Liver (tissue), 9 donors: ENCODE measurements around the gene KIFBP. TPM values are rescaled to one million over a fixed set of nuclear protein-coding genes. Genes with fewer than 3 reads are reported as not detected.
A peak's percentile ranks its signal among the peaks of the same experiment; 100 is the strongest.

ENCODE experiments used
- DNase-seq: peaks from one replicate; pipeline ENCODE4 v3.0.0-alpha.2; 2017; ENCODE audit warnings: low spot score
- H3K27ac ChIP-seq, 2 donors: one replicate each; pipeline ENCODE4 v1.7.0; 2013; ENCODE audit warnings: inconsistent platforms in 2 of 2, low read length in 2 of 2, control low read depth in 1 of 2, low read depth in 1 of 2, mild to moderate bottlenecking in 1 of 2
- H3K27me3 ChIP-seq, 4 donors: one replicate each; pipeline versions ENCODE4 v1.6.1 to v1.7.0; 2013; ENCODE audit warnings: low read length in 3 of 4, inconsistent platforms in 1 of 4, mild to moderate bottlenecking in 1 of 4, moderate library complexity in 1 of 4; ENCODE audit not compliant: control insufficient read depth in 4 of 4, insufficient read depth in 4 of 4
- H3K36me3 ChIP-seq, 4 donors: one replicate each; pipeline versions ENCODE4 v1.6.1 to v1.7.0; 2013; ENCODE audit warnings: low read length in 3 of 4, mild to moderate bottlenecking in 3 of 4, low read depth in 1 of 4, moderate library complexity in 1 of 4; ENCODE audit not compliant: control insufficient read depth in 4 of 4, insufficient read depth in 3 of 4
- H3K4me1 ChIP-seq, 4 donors: one replicate each; pipeline versions ENCODE4 v1.6.1 to v1.7.0; 2013; ENCODE audit warnings: low read length in 3 of 4, mild to moderate bottlenecking in 3 of 4, moderate library complexity in 1 of 4; ENCODE audit not compliant: control insufficient read depth in 4 of 4, insufficient read depth in 4 of 4
- H3K4me3 ChIP-seq, 3 donors: one replicate each; pipeline versions ENCODE4 v1.6.1 to v1.7.0; 2013; ENCODE audit warnings: low read length in 3 of 3, control low read depth in 1 of 3, low read depth in 1 of 3, mild to moderate bottlenecking in 1 of 3
- H3K9ac ChIP-seq, 2 donors: one replicate each; pipeline ENCODE4 v1.7.0; 2013; ENCODE audit warnings: low read length in 2 of 2, mild to moderate bottlenecking in 2 of 2, moderate library complexity in 2 of 2, control low read depth in 1 of 2, low read depth in 1 of 2
- H3K9me3 ChIP-seq, 4 donors: one replicate each; pipeline versions ENCODE4 v1.6.1 to v1.7.0; 2013; ENCODE audit warnings: low read length in 3 of 4; ENCODE audit not compliant: control insufficient read depth in 4 of 4
- ATF3 ChIP-seq: IDR thresholded peaks from 2 replicates; pipeline ENCODE4 v1.6.1; 2016; ENCODE audit warnings: antibody characterized with exemption
- CTCF ChIP-seq: fragments of 150-350 bp; IDR thresholded peaks from 2 replicates; pipeline ENCODE4 v1.5.1; 2017; ENCODE audit warnings: improper control_type of control experiment, low read depth, low read length; ENCODE audit not compliant: missing input control
- EGR1 ChIP-seq, 2 donors: IDR thresholded peaks; 2 replicates each; pipeline ENCODE4 v1.6.1; 2016 to 2018; ENCODE audit warnings: antibody characterized with exemption in 2 of 2, low read depth in 2 of 2
- FOXA1 ChIP-seq: IDR thresholded peaks from 2 replicates; pipeline ENCODE4 v1.6.1; 2016; ENCODE audit warnings: antibody characterized with exemption
- FOXA2 ChIP-seq: IDR thresholded peaks from 2 replicates; pipeline ENCODE4 v1.6.1; 2016; ENCODE audit warnings: antibody characterized with exemption
- GABPA ChIP-seq, 2 donors: IDR thresholded peaks in 1 of 2; conservative IDR thresholded peaks in 1 of 2; 2 replicates each; pipeline ENCODE4 v1.6.1; 2016; ENCODE audit warnings: antibody characterized with exemption in 2 of 2, mild to moderate bottlenecking in 1 of 2, moderate library complexity in 1 of 2
- HNF4G ChIP-seq: IDR thresholded peaks from 2 replicates; pipeline ENCODE4 v1.6.1; 2016; ENCODE audit warnings: antibody characterized with exemption
- JUND ChIP-seq, 2 donors: IDR thresholded peaks; 2 replicates each; pipeline ENCODE4 v1.6.1; 2016; ENCODE audit warnings: antibody characterized with exemption in 2 of 2
- MAX ChIP-seq: IDR thresholded peaks from 2 replicates; pipeline ENCODE4 v1.6.1; 2016; ENCODE audit warnings: antibody characterized with exemption
- NR2F2 ChIP-seq: IDR thresholded peaks from 2 replicates; pipeline ENCODE4 v1.6.1; 2016; ENCODE audit warnings: antibody characterized with exemption
- RAD21 ChIP-seq, 2 donors: IDR thresholded peaks; 2 replicates each; pipeline ENCODE4 v1.6.1; 2016; ENCODE audit warnings: antibody characterized with exemption in 2 of 2, mild to moderate bottlenecking in 2 of 2
- REST ChIP-seq: IDR thresholded peaks from 2 replicates; pipeline ENCODE4 v1.6.1; 2016; ENCODE audit warnings: antibody characterized with exemption, mild to moderate bottlenecking
- RXRA ChIP-seq, 2 donors: IDR thresholded peaks; 2 replicates each; pipeline ENCODE4 v1.6.1; 2017 to 2018; ENCODE audit warnings: antibody characterized with exemption in 2 of 2, mild to moderate bottlenecking in 1 of 2
- SP1 ChIP-seq: IDR thresholded peaks from 2 replicates; pipeline ENCODE4 v1.6.1; 2018; ENCODE audit warnings: antibody characterized with exemption, mild to moderate bottlenecking
- TAF1 ChIP-seq: conservative IDR thresholded peaks from 2 replicates; pipeline ENCODE4 v1.6.1; 2016; ENCODE audit warnings: antibody characterized with exemption, mild to moderate bottlenecking
- YY1 ChIP-seq: IDR thresholded peaks from 2 replicates; pipeline ENCODE4 v1.6.1; 2016; ENCODE audit warnings: antibody characterized with exemption, mild to moderate bottlenecking
- ZBTB33 ChIP-seq: IDR thresholded peaks from 2 replicates; pipeline ENCODE4 v1.6.1; 2016; ENCODE audit warnings: antibody characterized with exemption
- whole genome bisulfite sequencing: extraction: QIAGEN DNeasy Blood & Tissue Kit; methylation state at CpG from one replicate; pipeline ENCODE4 v1.1.7; 2013; 5-methylcytosine and 5-hydroxymethylcytosine counted together
- polyA plus RNA-seq, 2 donors: library from polyadenylated mRNA; stranded (reverse) in 1 of 2; unstranded in 1 of 2; fragments of 200-250 nt in 1 of 2; fragments of >200 nt in 1 of 2; fragmentation: Nextera tagmentation in 1 of 2; extraction: Ambion mirVana in 1 of 2; gene quantifications; one replicate each; pipeline versions ENCODE4 v1.2.1 to v1.2.3, GENCODE V29; 2013 to 2015
- total RNA-seq, 2 donors: library from RNA; depleted of rRNA; stranded (reverse); fragments of >200 nt; gene quantifications; one replicate each; pipeline ENCODE4 v1.2.3, GENCODE V29; 2014
- donor health status: healthy.
- donor health status: healthy.
- donor health status: healthy.
- donor health status: healthy.
- donor health status: healthy.

Gene KIFBP
- total and polyA plus RNA-seq, 4 donors: 5.7 to 11.2 (median 7.9) TPM

- Histone ChIP-seq H3K9ac (no peak overlapping the region), H3K27me3 (no peaks in the 10 kb centered on the region), H3K4me3 (no peak overlapping the region), H3K4me1 (no peaks in the 10 kb centered on the region), H3K27ac (no peak overlapping the region), H3K36me3 (peaks cover 0 to 3% (median 1%) of the 10 kb centered on the region in 4 donors), H3K9me3 (no peaks in the 10 kb centered on the region)
- DNase-seq: no peak
- 92% methylated on average over 3 of the region's 3 CpGs for WGBS
- TF ChIP-seq SP1 (no peak), JUND (IDR thresholded peaks at IDR 0.05) (no peak), HNF4G (no peak), CTCF (no peak), ZBTB33 (no peak), EGR1 (IDR thresholded peaks at IDR 0.05; ENCODE audit: low read depth in 2 of 2) (no peak), YY1 (no peak), REST (no peak), GABPA (IDR thresholded peaks at IDR 0.05 in 1 of 2, conservative IDR thresholded peaks at IDR 0.05 in 1 of 2) (no peak)
Observed at GRCh38 chr10:68997211-68997610, 8.6 kb downstream of the KIFBP start.

GRCh38 chr10:69004821-69005220 lies 16.2 kb downstream of the KIFBP start:
- H3K27ac ChIP-seq: no peak overlapping the region
- H3K4me1 ChIP-seq: no peaks in the 10 kb centered on the region
- no peaks in the 10 kb centered on the region for H3K27me3 ChIP-seq
- H3K4me3 ChIP-seq: no peak overlapping the region
- peak overlapping the region in 1 of 2 donors; percentile 7 for H3K9ac ChIP-seq
- H3K36me3 ChIP-seq: peaks cover 0 to 11% (median 7%) of the 10 kb centered on the region in 4 donors
- H3K9me3 ChIP-seq: no peaks in the 10 kb centered on the region
- WGBS: 62% methylated on average over 1 of the region's 1 CpG
- DNase-seq: no peak
- TF ChIP-seq MAX (no peak), FOXA2 (no peak), FOXA1 (no peak), JUND (IDR thresholded peaks at IDR 0.05) (no peak), RAD21 (IDR thresholded peaks at IDR 0.05) (peak; percentile 73 to 78), EGR1 (IDR thresholded peaks at IDR 0.05; ENCODE audit: low read depth in 2 of 2) (no peak), SP1 (no peak), GABPA (IDR thresholded peaks at IDR 0.05 in 1 of 2, conservative IDR thresholded peaks at IDR 0.05 in 1 of 2) (no peak), TAF1 (no peak), NR2F2 (no peak), ATF3 (no peak), YY1 (no peak), ZBTB33 (no peak), HNF4G (no peak), RXRA (IDR thresholded peaks at IDR 0.05) (no peak), REST (no peak)
